ENCODE results near the gene IKBIP. TPM values are rescaled to one million over a fixed set of nuclear protein-coding genes. Genes with fewer than 3 reads are reported as not detected.
"Not testable (repeated sequence)": the region's sequence is repeated elsewhere in the genome, so short reads cannot be mapped to it uniquely, and the experiment has no call there.

The IKBIP gene
- total and polyA plus RNA-seq, 5 experiments from 2014 or later = 4.9 to 9.9 (median 7.2) TPM

DNA sequence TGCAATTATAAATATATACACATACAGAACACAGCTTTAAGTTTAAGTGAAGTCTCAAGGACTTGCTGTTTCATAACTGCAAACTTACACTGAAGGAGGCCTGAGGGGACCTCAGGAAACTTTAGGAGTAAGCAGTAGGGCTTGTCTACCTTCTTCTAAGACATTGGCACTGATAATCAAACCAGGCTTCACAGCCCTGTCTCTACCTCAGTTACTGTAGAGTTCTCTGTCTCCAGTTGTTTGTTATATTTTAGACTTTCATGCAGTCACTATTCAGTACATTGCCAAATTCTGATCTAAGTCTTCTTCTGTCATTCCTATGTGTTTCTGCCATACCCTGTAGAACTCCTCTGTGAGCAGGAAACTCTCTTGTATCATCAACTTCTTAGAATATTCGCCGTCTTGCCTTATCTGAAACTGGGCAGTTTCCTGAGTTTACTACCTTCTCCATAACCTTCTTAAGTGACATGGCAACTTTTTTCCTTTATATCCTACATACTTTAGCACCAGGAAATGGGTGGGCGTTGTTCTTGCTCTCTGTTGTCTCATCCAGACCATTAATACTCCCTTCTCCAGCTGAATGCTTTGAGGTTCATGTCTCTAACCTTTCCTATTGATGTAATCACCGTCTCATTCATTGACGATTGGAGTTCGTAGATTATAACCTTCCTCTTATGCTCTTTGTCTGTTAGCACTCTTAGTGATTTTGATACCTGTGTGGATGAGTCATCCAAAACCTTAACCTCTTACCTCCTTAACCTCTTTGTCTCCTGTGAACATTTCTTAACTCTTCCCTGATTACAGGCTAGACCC is 11.9 kb upstream of the IKBIP start:
- peak overlapping the region in 3 of 10 donors; percentile 3 to 25 (median 13) for H3K27ac Mint-ChIP-seq
- H3K4me3 Mint-ChIP-seq = no peak overlapping the region
- POLR2A ChIA-PET = no interaction called here

DNA sequence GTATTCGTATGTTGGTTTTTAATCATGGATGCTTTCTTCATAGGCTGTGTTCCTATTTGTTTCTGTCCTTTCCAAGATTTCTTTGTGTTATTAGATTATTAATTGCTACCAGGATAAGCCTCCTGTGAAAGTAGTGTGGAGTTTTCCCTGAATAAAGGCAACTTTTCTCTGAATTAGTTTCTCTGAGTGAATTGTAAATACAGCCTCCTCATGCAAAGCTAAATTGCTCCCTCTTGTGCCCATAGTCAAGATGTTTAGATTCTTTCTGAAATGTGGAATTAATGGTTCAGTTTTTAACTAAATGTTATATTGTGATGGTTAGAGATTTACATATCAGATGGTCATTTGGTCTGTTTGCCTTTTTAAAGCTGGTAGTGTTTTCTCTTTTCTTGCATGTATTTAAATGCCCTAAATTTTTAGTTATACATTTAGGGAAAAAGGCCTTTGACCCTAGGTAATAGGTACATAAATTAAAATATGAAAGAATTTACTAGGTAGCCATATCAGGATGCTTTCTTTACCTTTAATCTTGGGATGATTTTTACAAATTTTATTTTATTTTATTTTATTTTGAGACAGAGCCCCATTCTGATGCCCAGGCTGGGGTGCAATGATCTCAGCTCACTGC is 9.4 kb upstream of the IKBIP start:
- Mint-ChIP-seq H3K4me3 (no peak overlapping the region), H3K27ac (no peak overlapping the region), H3K4me1 (peaks cover 0 to 9% (median 5%) of the 10 kb centered on the region in 4 donors), H3K27me3 (no peaks in the 10 kb centered on the region), H3K36me3 (peaks cover 0 to 45% (median 9%) of the 10 kb centered on the region in 3 donors), H3K9me3 (no peaks in the 10 kb centered on the region)
- DNase-seq (peak in 5 of 10 donors; percentile 13 to 66 (median 57)), ATAC-seq (peak; percentile 60 to 70)
- POLR2A ChIA-PET = interaction anchor here (0.6 to 1.5 kb wide), 5 partner anchors 9 to 87 kb away, joined by 3 to 4 read pairs (median 3); partner anchors contain the start of genes APAF1, IKBIP and SLC25A3

More for the DNA sequence above, 11.9 kb upstream of the IKBIP start:
- Mint-ChIP-seq H3K36me3 (peaks cover 5 to 46% (median 22%) of the 10 kb centered on the region in 3 donors), H3K4me1 (peaks cover 0 to 8% (median 6%) of the 10 kb centered on the region in 4 donors), H3K27me3 (no peaks in the 10 kb centered on the region), H3K9me3 (no peaks in the 10 kb centered on the region)
- DNase-seq (no peak), ATAC-seq (no peak)

DNA sequence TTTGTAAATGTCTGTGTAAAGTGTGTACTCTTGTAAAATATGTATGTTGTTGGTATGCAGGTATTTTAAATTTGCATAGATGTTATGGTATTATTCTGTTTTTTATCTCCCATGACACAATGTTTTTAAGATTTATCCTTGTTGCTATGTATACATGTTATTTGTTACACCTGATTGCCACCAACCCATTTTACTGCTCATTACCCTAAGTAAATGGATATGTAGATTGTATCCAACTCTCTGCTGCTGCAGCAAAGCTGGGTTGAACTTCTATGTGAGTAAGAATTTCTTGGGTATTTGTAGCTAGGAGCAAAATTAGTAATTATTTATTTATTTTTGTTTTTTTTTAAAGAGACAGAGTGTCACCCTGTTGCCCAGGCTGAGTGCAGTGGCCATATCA is 6.7 kb upstream of the IKBIP start:
- Mint-ChIP-seq H3K4me3 (no peak overlapping the region), H3K4me1 (peaks cover 4 to 23% (median 13%) of the 10 kb centered on the region in 4 donors), H3K27me3 (no peaks in the 10 kb centered on the region), H3K9me3 (no peaks in the 10 kb centered on the region), H3K27ac (peak overlapping the region in 3 of 10 donors; percentile 3 to 77 (median 31)), H3K36me3 (peaks cover 0 to 34% (median 0%) of the 10 kb centered on the region in 3 donors)
- DNase-seq (no peak), ATAC-seq (no peak)
- POLR2A ChIA-PET = interaction anchor here (1.5 to 2.2 kb wide), 2 partner anchors 58 to 84 kb away, joined by 3 to 5 read pairs; partner anchors contain the start of gene SLC25A3

DNA sequence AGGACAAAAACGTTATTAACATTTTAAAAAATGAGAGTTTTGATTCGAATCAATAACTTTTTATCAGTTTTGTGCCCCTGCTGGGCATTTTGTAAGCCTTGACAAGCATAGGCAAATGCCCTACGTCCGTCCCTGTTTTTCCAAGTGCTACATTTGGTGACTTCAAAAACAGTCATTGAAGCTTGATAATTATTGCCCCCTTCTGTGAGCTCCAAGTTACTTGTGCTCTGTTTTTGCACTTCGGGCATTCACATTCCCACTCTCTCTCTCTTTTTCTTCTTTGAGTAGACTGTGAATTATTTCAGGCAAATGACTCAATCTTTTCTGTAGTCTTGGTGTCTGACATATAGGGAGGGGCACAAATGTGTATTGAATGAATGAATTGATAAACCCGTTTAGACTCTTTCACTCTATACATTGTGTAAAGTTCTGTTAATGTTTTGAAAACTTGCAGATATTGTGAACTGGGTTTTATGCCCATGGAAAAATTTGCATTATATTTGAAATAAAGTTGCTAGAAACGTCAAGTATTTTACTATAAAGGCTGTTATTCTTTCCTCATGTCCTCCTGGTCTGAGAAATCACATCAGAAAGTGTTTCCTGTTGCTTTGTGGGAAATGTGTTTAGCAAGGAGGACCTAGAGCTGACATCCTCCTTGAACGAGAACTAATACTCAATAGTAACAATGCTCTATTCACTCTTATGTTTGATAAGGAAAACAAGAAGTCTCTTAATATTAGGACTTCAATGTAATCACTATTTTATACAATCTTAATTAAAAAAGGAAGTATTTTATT is 1.9 kb upstream of the IKBIP start:
- DNase-seq = no peak
- peaks cover 4 to 43% (median 26%) of the 10 kb centered on the region in 4 donors for H3K4me1 Mint-ChIP-seq
- POLR2A ChIA-PET = interaction anchor here (0.8 to 2.2 kb wide), 2 partner anchors 52 to 53 kb away, joined by 4 to 15 read pairs; partner anchors contain the start of gene SLC25A3

DNA sequence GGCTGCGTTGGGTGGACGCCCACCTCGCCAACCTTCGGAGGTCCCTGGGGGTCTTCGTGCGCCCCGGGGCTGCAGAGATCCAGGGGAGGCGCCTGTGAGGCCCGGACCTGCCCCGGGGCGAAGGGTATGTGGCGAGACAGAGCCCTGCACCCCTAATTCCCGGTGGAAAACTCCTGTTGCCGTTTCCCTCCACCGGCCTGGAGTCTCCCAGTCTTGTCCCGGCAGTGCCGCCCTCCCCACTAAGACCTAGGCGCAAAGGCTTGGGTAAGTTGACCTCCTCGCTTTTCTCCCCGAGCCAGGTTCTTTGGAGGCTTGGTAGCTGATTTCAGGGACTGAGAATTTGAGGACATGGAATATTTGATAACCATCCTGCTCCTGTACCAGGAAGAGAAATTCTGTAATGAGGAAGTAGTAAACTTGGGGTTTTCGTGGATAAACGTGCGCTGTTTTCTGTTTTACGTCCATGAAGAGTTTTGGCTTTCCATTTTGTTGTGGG is 1.0 kb upstream of the IKBIP start:
- Mint-ChIP-seq H3K4me1 (peaks cover 6 to 50% (median 33%) of the 10 kb centered on the region in 4 donors), H3K27me3 (no peaks in the 10 kb centered on the region), H3K4me3 (peak overlapping the region; percentile 80 to 100 (median 98)), H3K27ac (peak overlapping the region; percentile 57 to 96 (median 90)), H3K9me3 (no peaks in the 10 kb centered on the region), H3K36me3 (peaks cover 0 to 20% (median 2%) of the 10 kb centered on the region in 3 donors)
- POLR2A ChIA-PET = interaction anchor here (0.8 to 2.2 kb wide), 3 partner anchors 8 to 52 kb away, joined by 4 to 15 read pairs (median 4); partner anchors contain the start of gene SLC25A3
- ATAC-seq (no peak), DNase-seq (peak in 2 of 10 donors; percentile 4 to 14)

More for the DNA sequence above, 1.9 kb upstream of the IKBIP start:
- ATAC-seq = no peak
- Mint-ChIP-seq H3K9me3 (no peaks in the 10 kb centered on the region), H3K27ac (peak overlapping the region in 8 of 10 donors; percentile 4 to 82 (median 50)), H3K4me3 (peak overlapping the region; percentile 80 to 100 (median 98)), H3K27me3 (no peaks in the 10 kb centered on the region), H3K36me3 (peaks cover 0 to 27% (median 0%) of the 10 kb centered on the region in 3 donors)

DNA sequence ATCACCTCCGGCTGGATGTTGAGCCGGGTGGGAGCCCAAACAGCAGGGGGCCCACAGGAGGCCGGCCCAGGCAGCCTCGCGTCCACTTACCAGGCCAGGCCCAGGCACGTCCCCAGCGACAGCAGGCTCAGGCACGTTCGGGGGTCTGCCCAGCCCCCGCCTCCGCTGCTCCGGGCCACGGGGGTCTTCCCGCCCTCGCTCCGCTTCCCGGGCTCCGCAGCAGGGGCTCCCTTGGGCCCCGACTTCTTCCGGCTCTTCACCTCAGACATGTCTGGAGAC is 216 bp downstream of the IKBIP start:
- ATAC-seq = peak; percentile 6 to 29
- peak overlapping the region; percentile 97 to 100 (median 98) for H3K4me3 Mint-ChIP-seq
- POLR2A ChIA-PET = interaction anchor here (1.0 to 2.9 kb wide), 8 partner anchors 9 to 141 kb away, joined by 3 to 41 read pairs (median 6); partner anchors contain the start of genes SLC25A3 and TMPO
- H3K27me3 Mint-ChIP-seq = no peaks in the 10 kb centered on the region
- DNase-seq = no peak
- no peaks in the 10 kb centered on the region for H3K9me3 Mint-ChIP-seq
- peak overlapping the region; percentile 63 to 97 (median 94) for H3K27ac Mint-ChIP-seq
- peaks cover 0 to 8% (median 2%) of the 10 kb centered on the region in 3 donors for H3K36me3 Mint-ChIP-seq
- H3K4me1 Mint-ChIP-seq = peaks cover 6 to 55% (median 35%) of the 10 kb centered on the region in 4 donors

DNA sequence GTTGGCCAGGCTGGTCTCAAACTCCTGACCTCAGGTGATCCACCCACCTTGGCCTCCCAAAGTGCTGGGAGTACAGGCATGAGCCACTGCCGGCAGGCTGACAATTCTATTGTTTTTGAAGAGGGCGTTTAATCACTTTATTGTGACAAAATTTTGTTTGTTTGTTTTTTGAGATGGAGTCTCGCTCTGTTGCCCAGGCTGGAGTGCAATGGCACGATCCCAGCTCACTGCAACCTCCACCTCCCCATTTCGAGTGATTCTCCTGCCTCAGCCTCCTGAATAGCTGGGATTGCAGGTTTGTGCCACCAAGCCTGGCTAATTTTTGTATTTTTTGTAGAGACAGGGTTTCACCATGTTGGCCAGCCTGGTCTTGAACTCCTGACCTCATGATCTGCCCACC is 1.8 kb downstream of the IKBIP start:
- POLR2A ChIA-PET = interaction anchor here (0.7 to 2.9 kb wide), 2 partner anchors 49 to 109 kb away, joined by 3 to 41 read pairs; partner anchors contain the start of gene SLC25A3
- not testable (repeated sequence) for ATAC-seq
- peak overlapping the region in 2 of 10 donors; percentile 33 to 62 for H3K27ac Mint-ChIP-seq

DNA sequence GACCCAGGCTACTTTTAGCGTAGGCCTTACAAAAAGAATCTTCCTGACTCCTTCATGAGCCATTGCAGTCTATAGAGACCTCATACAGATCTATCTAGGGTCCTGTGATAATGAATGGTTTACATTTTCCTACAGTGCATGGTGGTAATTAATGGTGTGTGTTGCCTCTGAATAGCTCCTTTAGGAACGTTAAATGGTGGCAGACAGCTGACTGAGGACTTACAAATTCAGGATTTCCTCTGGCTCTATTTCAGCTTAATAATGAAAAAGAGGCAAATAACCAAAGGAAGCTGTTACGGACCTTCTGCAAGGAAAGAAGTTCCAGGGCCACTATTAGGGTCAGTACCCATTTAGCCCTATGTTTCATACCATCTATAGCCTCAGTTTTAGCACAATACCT is 5.1 kb downstream of the IKBIP start:
- H3K4me1 Mint-ChIP-seq = peaks cover 5 to 50% (median 17%) of the 10 kb centered on the region in 4 donors
- H3K36me3 Mint-ChIP-seq = peaks cover 0 to 7% (median 2%) of the 10 kb centered on the region in 3 donors
- DNase-seq (no peak), ATAC-seq (no peak)
- H3K9me3 Mint-ChIP-seq = no peaks in the 10 kb centered on the region
- H3K27ac Mint-ChIP-seq = no peak overlapping the region
- H3K27me3 Mint-ChIP-seq = no peaks in the 10 kb centered on the region
- POLR2A ChIA-PET = interaction anchor here (1.8 kb wide), 1 partner anchor 45 kb away, joined by 4 read pairs; the partner anchor contains the start of gene SLC25A3
- H3K4me3 Mint-ChIP-seq = no peak overlapping the region

More for the DNA sequence above, 1.8 kb downstream of the IKBIP start:
- H3K4me1 Mint-ChIP-seq = peaks cover 8 to 56% (median 30%) of the 10 kb centered on the region in 4 donors
- H3K36me3 Mint-ChIP-seq, H3K27me3 Mint-ChIP-seq, DNase-seq, H3K9me3 Mint-ChIP-seq: not testable (repeated sequence)
- peak overlapping the region; percentile 43 to 100 (median 97) for H3K4me3 Mint-ChIP-seq

DNA sequence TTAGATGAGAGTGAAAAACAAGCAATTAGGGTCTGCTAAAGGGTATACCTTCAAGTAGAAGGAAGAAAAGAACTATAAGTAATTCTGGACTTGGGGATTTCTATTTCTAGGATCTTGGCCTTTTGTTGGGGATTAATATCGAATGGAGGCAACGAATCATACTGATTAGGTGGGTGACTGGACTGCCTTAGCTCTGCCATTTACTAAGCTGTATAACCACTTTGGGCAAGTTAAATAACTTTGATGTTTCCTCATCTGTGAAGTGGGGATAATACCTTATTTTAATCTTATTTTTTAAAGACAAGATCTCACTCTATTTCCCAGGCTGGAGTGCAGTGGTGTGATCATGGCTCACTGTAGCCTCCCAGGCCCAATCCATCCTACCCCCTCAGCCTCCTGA is 6.6 kb downstream of the IKBIP start:
- Mint-ChIP-seq H3K36me3 (peaks cover 0 to 12% (median 9%) of the 10 kb centered on the region in 3 donors), H3K4me3 (no peak overlapping the region), H3K27me3 (no peaks in the 10 kb centered on the region), H3K27ac (no peak overlapping the region), H3K4me1 (peaks cover 5 to 42% (median 13%) of the 10 kb centered on the region in 4 donors), H3K9me3 (no peaks in the 10 kb centered on the region)
- no peak for ATAC-seq
- POLR2A ChIA-PET = interaction anchor here (1.0 kb wide), 1 partner anchor 44 kb away, joined by 5 read pairs; the partner anchor contains the start of gene SLC25A3
- DNase-seq = no peak

DNA sequence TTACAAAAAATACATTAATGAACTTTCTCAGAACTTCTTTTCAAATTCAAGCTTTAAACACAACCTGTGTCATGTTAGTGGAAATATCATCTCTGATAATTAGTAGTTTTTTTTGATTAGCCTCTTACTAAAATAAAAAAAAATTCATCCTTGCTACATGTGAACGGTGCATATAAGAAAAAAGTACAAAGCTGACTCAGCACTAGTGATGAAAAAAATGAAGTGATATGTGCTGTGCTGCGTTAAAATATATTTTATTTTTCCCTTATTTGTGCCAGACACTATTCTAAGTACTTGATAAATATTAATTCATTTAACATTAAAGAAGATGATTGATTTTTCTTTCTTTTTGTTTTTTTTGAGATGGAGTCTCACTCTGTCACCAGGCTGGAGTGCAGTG is 7.5 kb downstream of the IKBIP start:
- no peak for ATAC-seq
- POLR2A ChIA-PET = no interaction called here
- Mint-ChIP-seq H3K4me3 (no peak overlapping the region), H3K9me3 (no peaks in the 10 kb centered on the region), H3K27ac (no peak overlapping the region), H3K36me3 (peaks cover 0 to 17% (median 9%) of the 10 kb centered on the region in 3 donors), H3K4me1 (peaks cover 5 to 39% (median 10%) of the 10 kb centered on the region in 4 donors), H3K27me3 (no peaks in the 10 kb centered on the region)
- no peak for DNase-seq

DNA sequence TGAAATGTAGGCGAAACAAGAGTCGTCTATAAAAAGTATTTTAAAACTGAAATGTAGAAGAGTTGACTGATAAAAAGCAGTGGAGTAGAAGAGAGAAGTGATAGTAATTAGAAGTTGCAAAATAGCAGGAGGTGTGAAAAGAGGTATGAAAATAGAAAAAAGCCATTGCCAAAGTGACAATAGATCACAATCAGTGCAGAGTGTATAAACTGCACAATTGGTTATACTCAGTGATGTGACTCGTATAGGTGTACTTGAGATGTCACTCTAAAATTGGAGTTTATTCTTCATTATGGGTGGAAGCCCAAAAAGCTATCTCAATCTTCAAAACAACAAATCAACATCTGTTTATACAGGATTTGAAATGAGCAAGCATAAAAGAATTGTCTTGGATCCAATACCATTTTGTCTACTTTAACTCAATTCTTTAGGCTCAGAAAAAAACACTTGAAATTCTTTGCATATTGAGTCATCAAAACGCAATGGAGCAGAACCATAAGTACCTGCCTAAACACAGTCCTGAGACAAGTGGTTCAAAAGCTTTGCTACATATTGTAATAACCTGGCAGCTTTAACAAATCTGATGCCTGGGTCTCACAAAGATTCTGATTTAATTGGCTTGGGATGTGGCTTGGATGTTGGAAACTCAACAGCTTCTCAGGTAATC is 8.8 kb downstream of the IKBIP start:
- H3K4me1 Mint-ChIP-seq = peaks cover 2 to 30% (median 4%) of the 10 kb centered on the region in 4 donors
- DNase-seq = no peak
- H3K27ac Mint-ChIP-seq = no peak overlapping the region
- POLR2A ChIA-PET = interaction anchor here (0.6 to 1.2 kb wide), 2 partner anchors 16 to 42 kb away, joined by 3 read pairs; partner anchors contain the start of gene SLC25A3
- H3K27me3 Mint-ChIP-seq = no peaks in the 10 kb centered on the region
- H3K4me3 Mint-ChIP-seq = no peak overlapping the region
- H3K9me3 Mint-ChIP-seq = no peaks in the 10 kb centered on the region
- no peak for ATAC-seq
- peaks cover 0 to 20% (median 9%) of the 10 kb centered on the region in 3 donors for H3K36me3 Mint-ChIP-seq
